HEK293 (cell line): ENCODE results near the gene CELF6.

Experiments used
- EGR2 ChIP-seq: fragments of 450-650 bp; formaldehyde crosslinking; IDR thresholded peaks from 2 replicates; pipeline ENCODE4 v1.5.1; 2016; ENCODE audit warnings: low read depth, missing biosample characterization, missing genetic modification characterization
- HOXA7 ChIP-seq: sonication (generic); formaldehyde crosslinking; IDR thresholded peaks from 2 replicates; pipeline ENCODE4 v1.8.1; 2022; ENCODE audit warnings: missing genetic modification reagents, borderline replicate concordance
- INSM2 ChIP-seq: fragments of 450-650 bp; formaldehyde crosslinking; IDR thresholded peaks from 2 replicates; pipeline ENCODE4 v1.5.1; 2016; ENCODE audit warnings: missing biosample characterization, missing genetic modification characterization
- MZF1 ChIP-seq: fragments of 450-650 bp; formaldehyde crosslinking; IDR thresholded peaks from 2 replicates; pipeline ENCODE4 v1.5.1; 2017; ENCODE audit warnings: missing biosample characterization, missing genetic modification characterization, borderline replicate concordance
- PBX3 ChIP-seq: sonication (generic); formaldehyde crosslinking; IDR thresholded peaks from 2 replicates; pipeline ENCODE4 v1.8.1; 2022; ENCODE audit warnings: mild to moderate bottlenecking, moderate library complexity, missing genetic modification reagents
- SCRT1 ChIP-seq: fragments of 450-650 bp; formaldehyde crosslinking; IDR thresholded peaks from 2 replicates; pipeline ENCODE4 v1.5.1; 2016; ENCODE audit warnings: missing biosample characterization, missing genetic modification characterization, borderline replicate concordance
- SETDB1 ChIP-seq: IDR thresholded peaks from one replicate; pipeline ENCODE4 v1.6.1; 2017; ENCODE audit warnings: mild to moderate bottlenecking, low read length, moderate library complexity, mixed read lengths; ENCODE audit not compliant: insufficient read length
- ZBTB21 ChIP-seq: fragments of 450-650 bp; formaldehyde crosslinking; IDR thresholded peaks from 2 replicates; pipeline ENCODE4 v1.5.1; 2017; ENCODE audit warnings: missing biosample characterization, missing genetic modification characterization
- ZFHX2 ChIP-seq: fragments of 450-650 bp; formaldehyde crosslinking; conservative IDR thresholded peaks from 2 replicates; pipeline ENCODE4 v1.5.1; 2016; ENCODE audit warnings: missing biosample characterization, missing genetic modification characterization
- ZFP41 ChIP-seq: fragments of 450-650 bp; formaldehyde crosslinking; IDR thresholded peaks from 2 replicates; pipeline ENCODE4 v1.5.1; 2016; ENCODE audit warnings: missing biosample characterization, missing genetic modification characterization, borderline replicate concordance
- ZNF10 ChIP-seq: fragments of 450-650 bp; formaldehyde crosslinking; IDR thresholded peaks from 2 replicates; pipeline ENCODE4 v1.5.1; 2017; ENCODE audit warnings: missing biosample characterization, missing genetic modification characterization
- ZNF138 ChIP-seq: fragments of 450-650 bp; formaldehyde crosslinking; IDR thresholded peaks from 2 replicates; pipeline ENCODE4 v1.5.1; 2016; ENCODE audit warnings: missing biosample characterization, missing genetic modification characterization, borderline replicate concordance
- ZNF155 ChIP-seq: fragments of 450-650 bp; formaldehyde crosslinking; IDR thresholded peaks from 2 replicates; pipeline ENCODE4 v1.5.1; 2016; ENCODE audit warnings: missing biosample characterization, missing genetic modification characterization
- ZNF18 ChIP-seq: fragments of 450-650 bp; formaldehyde crosslinking; IDR thresholded peaks from 2 replicates; pipeline ENCODE4 v1.5.1; 2016; ENCODE audit warnings: missing biosample characterization, missing genetic modification characterization
- ZNF335 ChIP-seq: fragments of 450-650 bp; formaldehyde crosslinking; conservative IDR thresholded peaks from 2 replicates; pipeline ENCODE4 v1.5.1; 2016; ENCODE audit warnings: missing biosample characterization, missing genetic modification characterization
- ZNF391 ChIP-seq: fragments of 450-650 bp; formaldehyde crosslinking; IDR thresholded peaks from 2 replicates; pipeline ENCODE4 v1.5.1; 2016; ENCODE audit warnings: low read depth, missing biosample characterization, missing genetic modification characterization, borderline replicate concordance
- ZNF449 ChIP-seq: fragments of 450-650 bp; formaldehyde crosslinking; IDR thresholded peaks from 2 replicates; pipeline ENCODE4 v1.5.1; 2017; ENCODE audit warnings: missing biosample characterization, mild to moderate bottlenecking, missing genetic modification characterization, moderate library complexity
- ZNF610 ChIP-seq: fragments of 450-650 bp; formaldehyde crosslinking; IDR thresholded peaks from 2 replicates; pipeline ENCODE4 v1.5.1; 2016; ENCODE audit warnings: missing biosample characterization, missing genetic modification characterization, borderline replicate concordance
- ZNF692 ChIP-seq: fragments of 450-650 bp; formaldehyde crosslinking; IDR thresholded peaks from 2 replicates; pipeline ENCODE4 v1.5.1; 2016; ENCODE audit warnings: missing biosample characterization, missing genetic modification characterization
- ZNF792 ChIP-seq: fragments of 450-650 bp; formaldehyde crosslinking; IDR thresholded peaks from 2 replicates; pipeline ENCODE4 v1.5.1; 2016; ENCODE audit warnings: missing biosample characterization, missing genetic modification characterization
- TF ChIP-seq, protein P1 (sequence below): fragments of 450-650 bp; formaldehyde crosslinking; IDR thresholded peaks from 2 replicates; pipeline ENCODE4 v1.5.1; 2016; ENCODE audit warnings: missing biosample characterization, missing genetic modification characterization, borderline replicate concordance
- TF ChIP-seq, protein P2 (sequence below): fragments of 450-650 bp; formaldehyde crosslinking; IDR thresholded peaks from 2 replicates; pipeline ENCODE4 v1.5.1; 2016; ENCODE audit warnings: missing biosample characterization, missing genetic modification characterization
- TF ChIP-seq, protein P3 (sequence below): fragments of 450-650 bp; formaldehyde crosslinking; IDR thresholded peaks from 2 replicates; pipeline ENCODE4 v1.5.1; 2017; ENCODE audit warnings: missing biosample characterization, missing genetic modification characterization

CELF6 gene

DNA sequence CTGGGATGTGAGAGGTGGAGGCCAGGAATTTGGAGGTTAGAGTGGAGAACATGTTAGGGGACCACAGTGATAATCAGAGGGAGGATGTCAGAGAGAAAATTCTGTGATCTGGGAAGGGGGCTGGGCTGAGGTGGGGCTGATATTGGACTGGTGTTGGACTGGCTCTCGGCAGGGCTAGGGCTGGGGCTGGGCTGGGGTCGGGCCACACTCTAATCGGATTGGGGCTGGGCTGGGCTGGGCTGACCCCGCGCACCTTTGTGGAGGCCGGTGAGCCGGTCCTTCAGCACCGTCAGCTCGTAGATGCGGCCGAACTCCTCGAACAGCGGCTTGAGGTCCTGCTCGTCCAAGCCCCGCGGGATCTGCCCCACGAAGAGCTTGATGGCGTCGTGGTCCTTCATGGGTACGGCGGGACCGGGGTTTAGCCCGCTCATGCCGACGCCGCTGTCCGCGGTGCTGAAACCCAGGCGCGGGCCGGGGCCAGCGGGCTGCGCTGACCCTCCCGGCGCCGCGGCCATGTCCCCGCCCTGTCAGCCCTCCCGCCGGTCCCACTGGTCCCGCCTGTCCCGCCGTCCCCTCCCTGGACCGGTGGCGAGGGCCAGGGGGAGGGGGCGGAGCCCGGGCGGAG, 485 bp downstream of the CELF6 start (continued):
- TF ChIP-seq INSM2 (tag by site-specific recombination) = peak; percentile 52; the same call in 1 of the 2 replicates
- peak; percentile 96 for TF ChIP-seq PBX3 (CRISPR knock-in tag)
- no peak for TF ChIP-seq ZNF18 (tag by site-specific recombination)
- no peak for TF ChIP-seq ZNF155
- no peak for TF ChIP-seq SETDB1
- TF ChIP-seq, protein P1, sequence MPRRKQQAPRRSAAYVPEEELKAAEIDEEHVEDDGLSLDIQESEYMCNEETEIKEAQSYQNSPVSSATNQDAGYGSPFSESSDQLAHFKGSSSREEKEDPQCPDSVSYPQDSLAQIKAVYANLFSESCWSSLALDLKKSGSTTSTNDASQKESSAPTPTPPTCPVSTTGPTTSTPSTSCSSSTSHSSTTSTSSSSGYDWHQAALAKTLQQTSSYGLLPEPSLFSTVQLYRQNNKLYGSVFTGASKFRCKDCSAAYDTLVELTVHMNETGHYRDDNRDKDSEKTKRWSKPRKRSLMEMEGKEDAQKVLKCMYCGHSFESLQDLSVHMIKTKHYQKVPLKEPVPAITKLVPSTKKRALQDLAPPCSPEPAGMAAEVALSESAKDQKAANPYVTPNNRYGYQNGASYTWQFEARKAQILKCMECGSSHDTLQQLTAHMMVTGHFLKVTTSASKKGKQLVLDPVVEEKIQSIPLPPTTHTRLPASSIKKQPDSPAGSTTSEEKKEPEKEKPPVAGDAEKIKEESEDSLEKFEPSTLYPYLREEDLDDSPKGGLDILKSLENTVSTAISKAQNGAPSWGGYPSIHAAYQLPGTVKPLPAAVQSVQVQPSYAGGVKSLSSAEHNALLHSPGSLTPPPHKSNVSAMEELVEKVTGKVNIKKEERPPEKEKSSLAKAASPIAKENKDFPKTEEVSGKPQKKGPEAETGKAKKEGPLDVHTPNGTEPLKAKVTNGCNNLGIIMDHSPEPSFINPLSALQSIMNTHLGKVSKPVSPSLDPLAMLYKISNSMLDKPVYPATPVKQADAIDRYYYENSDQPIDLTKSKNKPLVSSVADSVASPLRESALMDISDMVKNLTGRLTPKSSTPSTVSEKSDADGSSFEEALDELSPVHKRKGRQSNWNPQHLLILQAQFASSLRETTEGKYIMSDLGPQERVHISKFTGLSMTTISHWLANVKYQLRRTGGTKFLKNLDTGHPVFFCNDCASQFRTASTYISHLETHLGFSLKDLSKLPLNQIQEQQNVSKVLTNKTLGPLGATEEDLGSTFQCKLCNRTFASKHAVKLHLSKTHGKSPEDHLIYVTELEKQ (tag by site-specific recombination) = no peak; the same call in 1 of the 2 replicates
- TF ChIP-seq, protein P2, sequence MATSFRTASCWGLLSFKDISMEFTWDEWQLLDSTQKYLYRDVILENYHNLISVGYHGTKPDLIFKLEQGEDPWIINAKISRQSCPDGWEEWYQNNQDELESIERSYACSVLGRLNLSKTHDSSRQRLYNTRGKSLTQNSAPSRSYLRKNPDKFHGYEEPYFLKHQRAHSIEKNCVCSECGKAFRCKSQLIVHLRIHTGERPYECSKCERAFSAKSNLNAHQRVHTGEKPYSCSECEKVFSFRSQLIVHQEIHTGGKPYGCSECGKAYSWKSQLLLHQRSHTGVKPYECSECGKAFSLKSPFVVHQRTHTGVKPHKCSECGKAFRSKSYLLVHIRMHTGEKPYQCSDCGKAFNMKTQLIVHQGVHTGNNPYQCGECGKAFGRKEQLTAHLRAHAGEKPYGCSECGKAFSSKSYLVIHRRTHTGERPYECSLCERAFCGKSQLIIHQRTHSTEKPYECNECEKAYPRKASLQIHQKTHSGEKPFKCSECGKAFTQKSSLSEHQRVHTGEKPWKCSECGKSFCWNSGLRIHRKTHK = no peak
- no peak for TF ChIP-seq EGR2 (tag by site-specific recombination)
- TF ChIP-seq ZNF792 (tag by site-specific recombination) = no peak; the same call in 1 of the 2 replicates
- TF ChIP-seq ZNF335 = no peak
- TF ChIP-seq SCRT1 (tag by site-specific recombination) = no peak
- no peak for TF ChIP-seq ZNF610 (tag by site-specific recombination)
- TF ChIP-seq, protein P3, sequence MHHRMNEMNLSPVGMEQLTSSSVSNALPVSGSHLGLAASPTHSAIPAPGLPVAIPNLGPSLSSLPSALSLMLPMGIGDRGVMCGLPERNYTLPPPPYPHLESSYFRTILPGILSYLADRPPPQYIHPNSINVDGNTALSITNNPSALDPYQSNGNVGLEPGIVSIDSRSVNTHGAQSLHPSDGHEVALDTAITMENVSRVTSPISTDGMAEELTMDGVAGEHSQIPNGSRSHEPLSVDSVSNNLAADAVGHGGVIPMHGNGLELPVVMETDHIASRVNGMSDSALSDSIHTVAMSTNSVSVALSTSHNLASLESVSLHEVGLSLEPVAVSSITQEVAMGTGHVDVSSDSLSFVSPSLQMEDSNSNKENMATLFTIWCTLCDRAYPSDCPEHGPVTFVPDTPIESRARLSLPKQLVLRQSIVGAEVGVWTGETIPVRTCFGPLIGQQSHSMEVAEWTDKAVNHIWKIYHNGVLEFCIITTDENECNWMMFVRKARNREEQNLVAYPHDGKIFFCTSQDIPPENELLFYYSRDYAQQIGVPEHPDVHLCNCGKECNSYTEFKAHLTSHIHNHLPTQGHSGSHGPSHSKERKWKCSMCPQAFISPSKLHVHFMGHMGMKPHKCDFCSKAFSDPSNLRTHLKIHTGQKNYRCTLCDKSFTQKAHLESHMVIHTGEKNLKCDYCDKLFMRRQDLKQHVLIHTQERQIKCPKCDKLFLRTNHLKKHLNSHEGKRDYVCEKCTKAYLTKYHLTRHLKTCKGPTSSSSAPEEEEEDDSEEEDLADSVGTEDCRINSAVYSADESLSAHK (tag by site-specific recombination) = no peak
- TF ChIP-seq ZNF138 (tag by site-specific recombination) = no peak
- no peak for TF ChIP-seq MZF1
- no peak for TF ChIP-seq ZNF391 (tag by site-specific recombination)
- TF ChIP-seq HOXA7 (CRISPR knock-in tag) = peak; percentile 81; the same call in 1 of the 2 replicates
- TF ChIP-seq ZFHX2 (tag by site-specific recombination) = no peak
- peak; percentile 50; the same call in 1 of the 2 replicates for TF ChIP-seq ZNF449
- TF ChIP-seq ZNF10 (tag by site-specific recombination) = no peak
- TF ChIP-seq ZFP41 (tag by site-specific recombination) = no peak
- TF ChIP-seq ZNF692 (tag by site-specific recombination) = peak; percentile 78
- TF ChIP-seq ZBTB21 (tag by site-specific recombination) = no peak
